Mesendoderm (in vitro differentiated cells): ENCODE results near the gene BACE2.

Experiments used
- DNase-seq: peaks from one replicate; pipeline ENCODE4 v3.0.0; 2013
- H2AK5ac ChIP-seq: 2 replicates; pipeline ENCODE4 v1.6.1; 2013; ENCODE audit warnings: low read length, inconsistent platforms
- H2BK120ac ChIP-seq: 2 replicates; pipeline ENCODE4 v1.6.1; 2013; ENCODE audit warnings: low read depth, mild to moderate bottlenecking, low read length, moderate library complexity, mixed read lengths
- H2BK15ac ChIP-seq: replicated peaks from 2 replicates; pipeline ENCODE4 v1.6.1; 2013; ENCODE audit warnings: low read depth, mild to moderate bottlenecking, moderate library complexity
- H2BK5ac ChIP-seq: 2 replicates; pipeline ENCODE4 v1.6.1; 2013; ENCODE audit warnings: low read length, inconsistent platforms
- H3K18ac ChIP-seq: 2 replicates; pipeline ENCODE4 v1.6.1; 2013; ENCODE audit warnings: mild to moderate bottlenecking, low read length, mixed read lengths
- H3K23ac ChIP-seq: one replicate; pipeline ENCODE4 v1.6.1; 2013; ENCODE audit warnings: low read length
- H3K27ac ChIP-seq: 2 replicates; pipeline ENCODE4 v1.5.1; 2013; ENCODE audit warnings: low read depth, mild to moderate bottlenecking, inconsistent platforms, low read length, moderate library complexity
- H3K27me3 ChIP-seq: 2 replicates; pipeline ENCODE4 v1.6.1; 2013; ENCODE audit warnings: low read length, control low read depth, mild to moderate bottlenecking, inconsistent platforms; ENCODE audit not compliant: insufficient read depth, poor library complexity
- H3K36me3 ChIP-seq: 2 replicates; pipeline ENCODE4 v1.6.1; 2013; ENCODE audit warnings: low read length, inconsistent platforms; ENCODE audit not compliant: control insufficient read depth, insufficient read depth
- H3K4ac ChIP-seq: one replicate; pipeline ENCODE4 v1.6.1; 2013; ENCODE audit warnings: low read depth, mild to moderate bottlenecking, low read length, moderate library complexity
- H3K4me1 ChIP-seq: 2 replicates; pipeline ENCODE4 v1.6.1; 2013; ENCODE audit warnings: low read depth, low read length, inconsistent platforms; ENCODE audit not compliant: control insufficient read depth
- H3K4me2 ChIP-seq: 2 replicates; pipeline ENCODE4 v1.6.1; 2013; ENCODE audit warnings: low read length
- H3K4me3 ChIP-seq: 2 replicates; pipeline ENCODE4 v1.5.1; 2013; ENCODE audit warnings: mild to moderate bottlenecking, low read length
- H3K56ac ChIP-seq: one replicate; pipeline ENCODE4 v1.6.1; 2013; ENCODE audit warnings: low read length
- H3K79me1 ChIP-seq: 2 replicates; pipeline ENCODE4 v1.6.1; 2013; ENCODE audit warnings: low read length, inconsistent platforms
- H3K79me2 ChIP-seq: 2 replicates; pipeline ENCODE4 v1.6.1; 2013; ENCODE audit warnings: mild to moderate bottlenecking, low read length; ENCODE audit not compliant: control insufficient read depth, insufficient read depth
- H3K9ac ChIP-seq: 2 replicates; pipeline ENCODE4 v1.6.1; 2013; ENCODE audit warnings: low read length, inconsistent platforms
- H4K5ac ChIP-seq: one replicate; pipeline ENCODE4 v1.6.1; 2013; ENCODE audit warnings: low read length
- H4K8ac ChIP-seq: one replicate; pipeline ENCODE4 v1.6.1; 2013; ENCODE audit warnings: low read depth, mild to moderate bottlenecking, control low read depth, low read length, moderate library complexity
- WGBS: extraction: QIAGEN DNeasy Blood & Tissue Kit; methylation state at CpG from one replicate; pipeline ENCODE4 v1.1.7; 2013; ENCODE audit warnings: low lambda C conversion rate, missing lambda C conversion rate; ENCODE audit not compliant: insufficient coverage; ENCODE audit errors: extremely low coverage; 5-methylcytosine and 5-hydroxymethylcytosine counted together

Gene BACE2

DNA sequence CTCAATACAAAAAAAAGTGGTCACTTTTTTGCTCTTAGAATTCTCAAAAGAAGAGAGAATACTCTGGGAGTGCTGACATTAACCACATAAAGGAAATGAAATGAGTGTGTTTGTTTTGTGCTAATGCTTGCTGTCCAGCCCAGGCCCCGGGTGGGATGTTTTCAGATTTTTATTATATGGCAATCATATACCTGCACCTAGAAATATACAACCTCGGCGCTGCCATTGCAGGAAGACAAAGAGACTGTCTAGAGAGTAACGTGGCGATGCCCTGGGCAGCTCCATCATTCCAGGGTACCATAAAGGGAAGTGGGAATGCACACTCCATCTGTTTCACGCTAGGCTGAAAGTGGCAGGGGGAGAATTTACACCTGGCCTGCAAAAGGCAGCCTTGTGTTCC lies 7.1 kb downstream of the BACE2 start:
- H3K79me1 ChIP-seq: peaks cover 7% of the 10 kb centered on the region
- H2AK5ac ChIP-seq: no peak overlapping the region
- H3K56ac ChIP-seq: no peak overlapping the region
- H3K4me3 ChIP-seq: no peak overlapping the region
- no peak overlapping the region for H4K5ac ChIP-seq
- no peak overlapping the region for H3K27ac ChIP-seq
- no peak overlapping the region for H3K9ac ChIP-seq
- H3K18ac ChIP-seq: no peak overlapping the region
- H3K36me3 ChIP-seq: no peaks in the 10 kb centered on the region
- H2BK15ac ChIP-seq: no peak overlapping the region
- no peaks in the 10 kb centered on the region for H3K79me2 ChIP-seq
- no peak overlapping the region for H3K4ac ChIP-seq
- H3K4me2 ChIP-seq: no peak overlapping the region
- no peak overlapping the region for H2BK5ac ChIP-seq
- DNase-seq: no peak
- H4K8ac ChIP-seq: no peak overlapping the region
- no CpG with 5 or more reads among the region's 6 CpGs for WGBS
- peaks cover 5% of the 10 kb centered on the region for H3K4me1 ChIP-seq
- H3K23ac ChIP-seq: no peak overlapping the region
- H2BK120ac ChIP-seq: no peak overlapping the region
- H3K27me3 ChIP-seq: no peaks in the 10 kb centered on the region

- H2BK15ac ChIP-seq: no peak overlapping the region
- no peak overlapping the region for H3K56ac ChIP-seq
- no peak for DNase-seq
- no peak overlapping the region for H3K23ac ChIP-seq
- H4K8ac ChIP-seq: no peak overlapping the region
- H2BK5ac ChIP-seq: no peak overlapping the region
- H3K4me3 ChIP-seq: no peak overlapping the region
- no peak overlapping the region for H3K9ac ChIP-seq
- no peaks in the 10 kb centered on the region for H3K79me2 ChIP-seq
- H3K27me3 ChIP-seq: no peaks in the 10 kb centered on the region
- H3K4me1 ChIP-seq: peaks cover 2% of the 10 kb centered on the region
- H3K4me2 ChIP-seq: no peak overlapping the region
- peaks cover 9% of the 10 kb centered on the region for H3K79me1 ChIP-seq
- no peaks in the 10 kb centered on the region for H3K36me3 ChIP-seq
- H4K5ac ChIP-seq: no peak overlapping the region
- H3K18ac ChIP-seq: no peak overlapping the region
- H3K4ac ChIP-seq: no peak overlapping the region
- no peak overlapping the region for H3K27ac ChIP-seq
- no peak overlapping the region for H2AK5ac ChIP-seq
- H2BK120ac ChIP-seq: no peak overlapping the region
- WGBS: no CpG with 5 or more reads among the region's 3 CpGs
These were observed 8.9 kb downstream of the BACE2 start for GRCh38 chr21:41176846-41177245.

- Histone ChIP-seq H3K27me3 (no peaks in the 10 kb centered on the region), H3K23ac (no peak overlapping the region), H3K4me2 (no peak overlapping the region), H3K9ac (no peak overlapping the region), H3K18ac (no peak overlapping the region), H4K5ac (no peak overlapping the region), H3K4ac (no peak overlapping the region), H2BK120ac (no peak overlapping the region), H3K4me1 (peaks cover 2% of the 10 kb centered on the region), H2AK5ac (no peak overlapping the region), H2BK15ac (no peak overlapping the region), H2BK5ac (no peak overlapping the region), H3K4me3 (no peak overlapping the region), H3K36me3 (no peaks in the 10 kb centered on the region), H3K56ac (no peak overlapping the region), H3K79me2 (no peaks in the 10 kb centered on the region), H4K8ac (no peak overlapping the region), H3K79me1 (peaks cover 5% of the 10 kb centered on the region), H3K27ac (no peak overlapping the region)
- WGBS: no CpG with 5 or more reads among the region's 4 CpGs
- DNase-seq: no peak
These were observed 12.8 kb downstream of the BACE2 start for GRCh38 chr21:41180752-41181151.

DNA sequence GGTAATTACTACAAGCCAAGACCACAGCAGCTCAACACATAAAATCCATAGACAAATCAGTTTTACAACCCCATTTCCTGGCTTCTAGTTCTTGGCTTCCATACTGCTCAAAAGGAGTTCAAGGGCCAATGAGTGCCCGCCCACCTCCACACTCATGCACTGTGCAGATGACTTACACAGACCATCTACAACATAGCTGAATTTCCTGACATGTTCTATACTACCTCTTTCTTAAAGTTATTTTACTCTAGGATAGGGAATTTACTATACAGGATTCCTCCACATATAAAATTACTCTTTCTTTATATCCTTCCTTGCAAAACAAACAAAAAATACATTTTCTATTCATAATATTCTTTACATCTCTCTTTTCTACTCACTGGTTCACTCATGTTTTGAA lies 14.6 kb downstream of the BACE2 start:
- H3K4ac ChIP-seq: no peak overlapping the region
- peaks cover 8% of the 10 kb centered on the region for H3K4me1 ChIP-seq
- H3K4me3 ChIP-seq: no peak overlapping the region
- no peak for DNase-seq
- no peak overlapping the region for H2BK15ac ChIP-seq
- peaks cover 5% of the 10 kb centered on the region for H3K79me1 ChIP-seq
- H3K27me3 ChIP-seq: no peaks in the 10 kb centered on the region
- no peaks in the 10 kb centered on the region for H3K79me2 ChIP-seq
- H3K23ac ChIP-seq: no peak overlapping the region
- H3K36me3 ChIP-seq: no peaks in the 10 kb centered on the region
- H3K18ac ChIP-seq: no peak overlapping the region
- no peak overlapping the region for H3K4me2 ChIP-seq
- H2AK5ac ChIP-seq: no peak overlapping the region
- H3K9ac ChIP-seq: no peak overlapping the region
- no peak overlapping the region for H2BK120ac ChIP-seq
- WGBS: no CpG with 5 or more reads among the region's 1 CpG
- no peak overlapping the region for H2BK5ac ChIP-seq
- no peak overlapping the region for H4K5ac ChIP-seq
- H3K56ac ChIP-seq: no peak overlapping the region
- H4K8ac ChIP-seq: no peak overlapping the region
- no peak overlapping the region for H3K27ac ChIP-seq

DNA sequence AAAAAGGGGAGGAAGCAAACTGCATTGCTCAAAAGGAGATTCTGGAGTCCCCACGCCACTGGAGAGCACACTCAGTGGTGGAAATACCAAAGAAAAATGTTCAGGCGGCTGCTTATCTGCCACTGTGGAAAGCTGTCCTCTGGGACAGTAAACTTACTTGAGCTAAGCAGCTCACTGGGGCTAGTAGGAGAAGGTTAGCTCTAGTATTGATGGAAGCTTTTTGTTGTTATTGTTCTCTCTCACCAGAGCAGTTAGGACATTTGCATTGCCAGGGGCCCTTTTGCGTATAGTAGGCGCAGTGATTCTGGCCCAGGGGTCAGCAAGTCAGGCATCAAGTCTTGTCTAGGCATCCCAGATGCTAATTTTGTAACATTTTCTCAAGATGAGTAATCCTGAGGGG lies 15.6 kb downstream of the BACE2 start:
- Histone ChIP-seq H3K18ac (no peak overlapping the region), H3K27ac (peak overlapping the region; percentile 36), H3K56ac (no peak overlapping the region), H3K4me2 (no peak overlapping the region), H4K8ac (no peak overlapping the region), H3K4ac (no peak overlapping the region), H3K4me1 (peaks cover 8% of the 10 kb centered on the region), H2BK15ac (no peak overlapping the region), H3K27me3 (no peaks in the 10 kb centered on the region), H2BK120ac (no peak overlapping the region), H3K79me2 (no peaks in the 10 kb centered on the region), H3K36me3 (no peaks in the 10 kb centered on the region), H2BK5ac (no peak overlapping the region), H3K4me3 (no peak overlapping the region), H2AK5ac (no peak overlapping the region), H4K5ac (no peak overlapping the region), H3K23ac (no peak overlapping the region), H3K79me1 (peaks cover 5% of the 10 kb centered on the region), H3K9ac (no peak overlapping the region)
- peak; percentile 88 for DNase-seq
- WGBS: no CpG with 5 or more reads among the region's 4 CpGs

DNA sequence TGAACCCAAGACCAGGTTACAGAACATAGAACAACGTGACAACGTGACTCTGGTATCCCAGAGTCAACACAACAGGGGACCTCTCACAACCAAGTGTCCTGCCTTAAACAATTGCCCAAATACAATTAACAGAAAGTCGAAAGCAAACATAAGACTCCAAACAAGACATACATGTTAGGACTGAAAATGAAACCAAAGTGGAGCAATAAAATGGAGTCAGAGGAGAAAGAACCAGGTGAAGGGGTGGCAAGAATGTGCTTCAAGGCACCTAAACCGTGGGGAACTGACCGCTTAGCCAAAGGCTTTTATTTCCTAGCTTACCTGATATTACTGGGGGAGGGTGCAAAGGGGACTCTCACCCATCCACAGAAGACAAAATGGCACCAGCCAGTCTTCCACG lies 17.8 kb downstream of the BACE2 start:
- Histone ChIP-seq H3K18ac (no peak overlapping the region), H2AK5ac (no peak overlapping the region), H2BK5ac (no peak overlapping the region), H3K27ac (no peak overlapping the region), H3K79me2 (no peaks in the 10 kb centered on the region), H2BK120ac (no peak overlapping the region), H3K4me2 (no peak overlapping the region), H4K8ac (no peak overlapping the region), H3K4ac (no peak overlapping the region), H3K23ac (no peak overlapping the region), H3K4me1 (peaks cover 6% of the 10 kb centered on the region), H3K79me1 (no peaks in the 10 kb centered on the region), H2BK15ac (no peak overlapping the region), H3K4me3 (no peak overlapping the region), H3K36me3 (no peaks in the 10 kb centered on the region), H4K5ac (no peak overlapping the region), H3K56ac (no peak overlapping the region), H3K9ac (no peak overlapping the region), H3K27me3 (no peaks in the 10 kb centered on the region)
- no CpG with 5 or more reads among the region's 6 CpGs for WGBS
- DNase-seq: no peak
